HG02885 (cell line): ENCODE measurements around the gene TRMT2A.
A peak's percentile ranks its signal among the peaks of the same experiment; 100 is the strongest.

ENCODE experiments used
- ATAC-seq: cut with Tn5 transposase; IDR thresholded peaks from one replicate; pipeline ENCODE4 v1.9.1; 2021; ENCODE audit warnings: mild to moderate bottlenecking; ENCODE audit not compliant: unreplicated experiment, poor library complexity

Gene TRMT2A

DNA sequence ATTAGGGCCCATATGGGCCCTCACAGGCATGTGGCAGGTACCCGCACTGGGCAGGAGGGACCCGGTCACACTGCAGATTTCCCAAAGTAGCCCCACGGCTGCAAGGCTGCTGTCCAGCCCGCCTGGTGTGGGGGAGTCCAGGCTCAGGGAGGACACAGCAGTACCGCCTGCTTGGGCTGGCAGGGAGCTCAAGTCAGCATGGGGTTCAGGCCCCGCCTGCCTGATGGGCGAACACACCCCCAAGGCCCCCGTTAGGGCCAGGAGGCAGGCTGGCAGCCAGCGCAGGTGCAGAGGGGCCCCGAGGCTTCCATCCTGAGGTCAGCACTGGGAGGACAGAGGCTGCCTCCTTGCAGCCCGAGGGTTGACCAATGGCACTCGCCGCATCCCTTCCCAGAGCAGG, 20.1 kb upstream of the TRMT2A start:
- ATAC-seq, result no peak

- no peak for ATAC-seq
Observed at GRCh38 chr22:20136603-20136873, 19.5 kb upstream of the TRMT2A start.

DNA sequence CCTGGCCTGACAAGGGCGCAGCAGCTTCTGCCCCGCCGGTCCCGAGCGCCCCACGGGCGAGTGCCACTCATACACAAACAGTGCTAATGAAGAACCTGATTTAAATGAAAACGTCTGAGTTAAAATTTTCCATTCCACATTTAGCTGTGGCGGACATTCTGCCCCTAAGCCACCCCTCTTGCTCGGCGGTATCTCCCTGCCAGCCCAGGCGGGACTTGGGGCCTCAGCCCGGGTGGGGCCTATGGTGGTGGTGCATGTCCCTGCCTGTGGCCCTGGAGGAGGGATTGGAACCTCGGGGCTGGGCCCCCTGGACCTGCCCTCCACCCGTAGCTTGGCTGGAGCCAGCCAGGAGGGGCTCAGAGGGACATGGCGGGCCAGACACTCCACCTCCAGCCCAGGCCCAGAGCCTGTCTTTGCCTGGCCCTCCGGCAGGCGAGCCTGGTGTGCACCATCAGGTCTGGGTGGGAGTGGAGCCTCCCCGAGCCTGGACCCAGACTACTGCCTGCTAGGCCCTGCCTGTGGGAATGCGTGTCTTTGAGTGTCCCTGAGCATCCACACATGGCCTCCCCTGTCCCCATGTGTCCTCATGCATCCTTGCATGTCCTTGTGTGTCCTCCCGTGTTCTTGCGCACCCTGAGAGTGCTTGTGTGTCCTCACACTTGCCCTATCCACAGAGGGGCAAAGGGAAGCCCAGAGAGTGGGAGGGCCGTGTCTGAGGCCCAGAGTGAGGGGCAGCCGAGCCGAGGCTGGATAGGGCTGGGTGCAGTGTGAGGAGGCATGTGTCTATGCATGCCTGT, 19.0 kb upstream of the TRMT2A start:
- ATAC-seq, result no peak

DNA sequence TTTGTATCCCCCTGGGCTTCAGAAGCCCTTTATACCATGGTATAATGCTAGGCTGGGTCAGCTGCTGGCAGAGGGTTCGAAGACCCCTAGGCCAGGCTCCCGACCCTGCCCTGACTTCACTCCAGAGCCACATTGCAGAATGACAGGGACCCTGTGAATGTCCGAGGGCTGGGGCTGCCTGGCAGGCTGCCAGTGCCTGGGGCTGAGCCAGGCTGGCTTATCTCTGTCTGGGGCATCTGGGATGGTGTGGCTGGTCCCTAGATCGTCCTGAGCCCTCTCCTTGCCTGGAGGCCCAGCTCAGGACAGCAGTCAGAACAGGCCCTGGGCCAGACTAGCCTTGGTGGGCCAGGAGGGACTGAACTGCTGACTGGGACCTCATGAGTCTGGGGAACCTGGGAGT, 18.2 kb upstream of the TRMT2A start:
- no peak for ATAC-seq

DNA sequence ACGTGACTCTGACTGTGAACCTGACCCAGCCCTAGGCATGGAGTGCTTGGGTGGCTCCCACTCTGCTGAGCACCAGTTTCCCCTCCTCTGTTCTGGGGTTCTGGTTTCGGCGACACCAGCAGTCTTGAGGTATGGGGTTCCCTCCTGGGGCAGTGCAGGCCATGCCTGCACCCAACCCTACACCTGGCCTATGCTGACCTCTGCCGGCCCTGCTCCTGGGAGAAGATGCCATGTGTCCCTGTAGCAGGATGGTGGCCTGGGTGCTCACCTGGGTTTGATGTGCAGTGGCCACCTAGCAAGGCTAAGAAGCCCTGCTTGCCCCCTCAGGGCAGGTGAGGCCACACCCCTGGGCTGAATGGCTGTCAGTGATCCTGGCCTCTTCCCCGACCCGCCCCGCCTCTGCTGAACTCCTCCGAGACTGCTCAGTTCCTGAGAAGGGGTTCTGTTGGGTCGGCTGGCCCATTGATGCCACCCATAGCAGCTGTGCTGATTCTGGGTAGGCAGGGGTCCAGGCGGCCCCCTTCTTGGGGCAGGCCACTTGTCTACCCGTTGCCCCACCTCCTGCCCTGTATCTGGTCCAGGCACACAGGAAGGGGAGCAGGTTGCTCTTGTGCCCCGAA, 17.0 kb upstream of the TRMT2A start:
- no peak for ATAC-seq

- ATAC-seq, result no peak
Observed at GRCh38 chr22:20132686-20133246, 15.7 kb upstream of the TRMT2A start.

DNA sequence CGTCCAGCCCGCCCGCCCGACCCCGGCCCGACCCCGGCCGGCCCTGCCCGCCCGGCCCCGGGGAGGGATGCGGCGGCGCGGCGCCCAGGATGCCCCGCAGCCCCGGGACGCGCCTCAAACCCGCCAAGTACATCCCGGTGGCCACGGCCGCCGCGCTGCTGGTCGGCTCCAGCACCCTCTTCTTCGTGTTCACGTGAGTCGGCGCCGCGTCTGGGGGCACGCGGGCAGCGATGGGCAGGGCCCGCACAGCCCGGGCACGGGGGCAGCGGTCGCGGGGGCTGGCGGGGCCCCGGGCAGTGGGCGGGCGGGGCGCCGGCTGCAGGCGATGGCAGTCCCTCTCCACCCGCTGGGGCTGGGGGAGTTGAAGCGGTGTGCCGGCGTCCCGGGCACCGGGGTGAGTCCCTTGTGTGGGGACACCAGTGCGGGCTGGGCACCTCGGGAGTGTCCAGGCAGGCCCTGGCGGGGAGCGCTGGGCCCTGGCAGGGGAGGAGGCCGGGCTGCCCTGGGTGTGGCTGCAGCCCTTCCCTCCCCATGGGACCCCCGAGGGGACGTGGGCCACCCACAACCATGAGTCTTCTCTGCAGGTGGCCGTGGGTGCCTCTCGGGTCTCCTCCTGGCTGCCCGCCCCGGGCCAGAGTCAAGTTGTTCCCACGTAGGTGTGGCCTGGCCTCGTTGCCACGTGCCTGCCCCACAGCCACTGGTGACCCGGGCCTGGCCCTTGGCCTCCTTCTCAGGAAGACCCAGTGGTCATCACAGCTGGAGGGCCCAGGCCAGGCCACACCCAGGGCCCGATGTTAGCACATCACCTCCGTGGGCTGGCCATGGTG, 15.0 kb upstream of the TRMT2A start:
- ATAC-seq, result peak; percentile 7

DNA sequence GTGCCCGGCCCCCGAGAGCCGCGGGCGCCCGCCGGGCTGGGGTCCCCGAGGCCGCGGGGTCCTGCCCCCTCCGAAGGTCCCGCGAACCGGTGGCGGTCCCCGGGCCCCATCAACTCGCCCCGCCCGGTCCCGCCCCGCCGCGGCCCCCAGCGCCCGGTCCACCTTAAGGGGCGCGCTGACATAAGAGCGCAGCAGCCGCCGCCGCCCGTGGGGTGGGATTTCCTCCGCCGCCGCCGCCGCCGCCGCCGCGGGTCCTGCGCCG, 14.5 kb upstream of the TRMT2A start, which contains the start of gene ZDHHC8:
Gene ZDHHC8 (plus strand): TSS at position 208 of the 262 bp plus-strand sequence. CDS start 144 bp downstream, outside the sequence.
- ATAC-seq, result peak; percentile 52

- ATAC-seq, result peak; percentile 66
Observed at GRCh38 chr22:20130731-20131596, 13.9 kb upstream of the TRMT2A start.

DNA sequence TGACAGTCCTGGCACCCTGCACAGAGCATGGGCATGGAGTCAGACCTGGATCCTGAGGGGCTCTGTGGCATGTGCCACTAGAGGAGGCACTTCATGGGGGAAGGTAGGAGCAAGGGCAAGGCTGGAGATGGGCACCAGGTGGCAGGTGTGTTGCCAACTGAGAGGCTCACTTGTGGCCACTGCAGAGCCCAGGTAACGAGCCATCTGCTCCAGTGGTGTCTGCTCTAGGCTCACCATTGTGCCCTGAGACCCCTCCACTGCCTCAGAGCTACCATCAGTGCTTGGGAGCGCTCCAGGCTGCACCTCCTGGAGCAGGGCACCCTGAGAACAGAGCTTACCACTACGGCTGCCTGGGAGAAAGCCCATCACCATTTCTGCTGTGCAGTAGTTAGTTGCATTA, 13.3 kb upstream of the TRMT2A start:
- no peak for ATAC-seq

DNA sequence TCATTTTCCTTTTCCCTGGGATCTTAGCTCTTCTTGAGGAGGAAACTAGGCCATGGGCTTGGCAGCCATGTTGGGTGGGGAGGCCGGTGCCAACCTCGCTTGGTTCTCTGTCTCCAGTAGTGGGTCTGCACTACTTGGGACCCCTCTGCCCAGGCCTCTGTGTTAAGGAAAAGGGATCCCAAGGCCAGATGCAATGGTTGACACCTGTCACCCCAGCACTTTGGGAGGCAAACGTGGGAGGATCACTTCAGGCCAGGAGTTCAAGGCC, 12.7 kb upstream of the TRMT2A start:
- ATAC-seq, result no peak

GRCh38 chr22:20128902-20129746, 12.1 kb upstream of the TRMT2A start:
- no peak for ATAC-seq

- ATAC-seq, result no peak
Observed at GRCh38 chr22:20128619-20128901, 11.5 kb upstream of the TRMT2A start.

DNA sequence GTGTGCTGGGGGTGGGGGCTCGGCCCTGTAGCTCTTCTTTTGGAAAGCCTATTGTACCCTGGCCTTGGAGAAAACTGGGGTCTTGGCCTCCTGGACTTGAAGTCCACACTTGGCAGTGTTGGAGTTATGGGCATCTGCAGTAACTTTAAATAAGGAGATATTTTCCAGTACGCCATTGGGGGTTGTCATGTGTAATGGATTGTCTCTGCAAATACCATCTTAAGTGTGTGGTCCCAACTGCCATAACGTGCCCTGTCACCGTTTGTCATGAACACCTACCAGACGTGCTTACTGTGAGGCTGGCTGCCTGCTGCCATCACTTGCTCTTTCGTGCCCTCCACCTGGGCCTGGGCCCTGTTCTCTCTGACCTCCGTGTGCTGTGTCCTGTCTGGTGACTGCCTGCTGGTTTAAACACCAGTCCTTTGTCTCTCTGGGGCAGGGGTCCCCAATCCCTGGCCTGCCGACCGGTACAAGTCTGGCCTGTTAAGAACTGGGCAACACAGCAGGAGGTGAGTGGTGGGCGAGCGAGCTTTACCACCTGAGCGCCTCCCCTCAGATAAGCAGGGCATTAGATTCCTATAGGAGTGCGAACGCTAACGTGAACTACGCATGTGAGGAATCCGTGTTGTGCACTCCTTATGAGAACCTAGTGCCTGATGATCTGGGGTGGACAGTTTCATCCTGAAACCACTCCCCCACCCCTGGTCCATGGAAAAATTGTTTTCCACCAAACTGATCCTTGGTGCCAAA, 11.0 kb upstream of the TRMT2A start:
- ATAC-seq, result no peak

DNA sequence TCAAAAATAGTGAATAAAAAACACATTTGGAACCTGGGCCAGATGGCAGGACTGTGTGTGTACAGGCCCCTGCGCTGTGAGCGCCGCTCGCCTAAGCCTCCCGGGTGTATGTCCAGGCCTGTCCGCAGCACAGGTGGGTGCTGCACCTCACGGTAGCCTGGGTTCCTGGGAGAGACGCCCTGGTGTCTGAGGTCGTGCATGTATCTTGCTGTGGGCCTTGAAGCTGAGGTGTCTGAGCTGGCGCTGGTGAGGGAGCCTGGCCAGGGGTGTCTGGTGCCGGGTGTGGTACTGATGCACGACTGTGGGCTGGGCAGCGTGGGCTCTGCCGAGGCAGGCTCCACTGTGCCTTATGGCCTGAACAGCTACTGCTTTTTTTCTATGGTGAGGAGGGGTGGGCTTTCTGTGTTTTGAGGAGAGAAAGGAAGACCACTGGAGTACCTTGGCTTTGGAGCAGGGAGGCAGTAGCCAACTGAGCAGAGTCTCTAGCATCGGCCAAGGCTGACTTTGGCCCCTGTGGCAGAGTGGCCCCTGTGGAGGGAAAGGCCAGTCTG, 10.4 kb upstream of the TRMT2A start:
- ATAC-seq, result no peak

DNA sequence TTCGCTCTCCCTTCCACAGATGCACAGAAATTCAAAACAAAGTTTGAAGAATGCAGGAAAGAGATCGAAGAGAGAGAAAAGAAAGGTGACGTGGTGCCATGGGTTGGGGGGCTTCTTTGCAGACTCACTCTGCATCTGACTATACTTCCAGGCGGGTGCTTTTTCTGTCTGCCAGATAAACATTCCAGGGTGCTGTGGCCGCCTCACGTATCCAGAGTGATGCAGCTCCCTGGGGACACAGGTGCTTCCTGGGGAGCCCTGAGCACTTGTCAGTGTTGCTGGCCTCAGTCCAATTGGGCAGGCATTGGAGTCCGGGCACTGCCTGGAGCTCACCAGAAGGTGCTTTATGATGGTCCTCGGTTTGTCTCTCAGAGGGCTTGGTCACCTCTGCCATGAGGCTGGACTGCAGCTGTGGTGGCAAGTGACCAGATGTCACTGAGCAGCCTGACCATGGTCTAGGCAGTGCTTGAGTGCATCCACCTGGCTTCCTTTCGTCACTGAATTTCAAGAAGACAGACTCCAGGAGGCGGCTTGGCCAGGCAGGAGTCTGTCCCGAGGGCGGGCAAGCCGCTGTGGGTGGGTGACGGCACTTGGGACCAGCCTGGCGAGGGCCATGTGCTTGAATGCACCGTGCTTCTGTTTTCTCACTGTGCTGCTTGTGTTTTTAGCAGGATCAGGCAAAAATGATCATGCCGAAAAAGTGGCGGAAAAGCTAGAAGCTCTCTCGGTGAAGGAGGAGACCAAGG, 9.4 kb upstream of the TRMT2A start:
- ATAC-seq, result no peak

GRCh38 chr22:20125201-20126174, 8.5 kb upstream of the TRMT2A start:
- ATAC-seq, result no peak
